ENCODE data around the gene RGR. TPM values are rescaled to one million over a fixed set of nuclear protein-coding genes. Genes with fewer than 3 reads are reported as not detected.

Gene RGR
- total and polyA plus RNA-seq, 4 experiments from 2014 or later = not detected

- DNase-seq = no peak
- ChIA-PET CTCF (ENCODE audit: partially characterized antibody) (interaction anchor here (1.0 to 6.9 kb wide), 3 partner anchors 15 to 66 kb away, joined by 3 to 75 read pairs (median 3); no protein-coding TSS in a partner anchor), POLR2A (ENCODE audit: partially characterized antibody) (interaction anchor here (1.0 kb wide), 1 partner anchor 69 kb away, joined by 3 read pairs; no protein-coding TSS in a partner anchor)
- Mint-ChIP-seq H3K4me3 (no peak overlapping the region), H3K27me3 (peaks cover 12 to 17% of the 10 kb centered on the region in 2 donors), H3K36me3 (no peaks in the 10 kb centered on the region), H3K9me3 (no peaks in the 10 kb centered on the region), H3K4me1 (peaks cover 0 to 2% (median 0%) of the 10 kb centered on the region in 4 donors), H3K27ac (no peak overlapping the region)
- Histone ChIP-seq H3K9me3 (ENCODE audit: control insufficient read depth in 1 of 2, low read length in 2 of 2) (no peaks in the 10 kb centered on the region), H3K27ac (ENCODE audit: low read depth, low read length) (no peak overlapping the region), H3K36me3 (ENCODE audit: insufficient read depth, low read length) (no peaks in the 10 kb centered on the region), H3K4me3 (ENCODE audit: low read length in 2 of 2) (no peak overlapping the region), H3K27me3 (ENCODE audit: insufficient read depth, low read length) (no peaks in the 10 kb centered on the region), H3K4me1 (ENCODE audit: insufficient read depth, low read length) (no peaks in the 10 kb centered on the region)
- intact Hi-C loops (cut with micrococcal nuclease) = no loop called here
Measured at GRCh38 chr10:84208023-84208422, 36.8 kb upstream of the RGR start.

- Histone ChIP-seq H3K4me1 (ENCODE audit: insufficient read depth, low read length) (no peaks in the 10 kb centered on the region), H3K4me3 (ENCODE audit: low read length in 2 of 2) (no peak overlapping the region), H3K27ac (ENCODE audit: low read depth, low read length) (no peak overlapping the region), H3K9me3 (ENCODE audit: control insufficient read depth in 1 of 2, low read length in 2 of 2) (no peaks in the 10 kb centered on the region), H3K36me3 (ENCODE audit: insufficient read depth, low read length) (no peaks in the 10 kb centered on the region), H3K27me3 (ENCODE audit: insufficient read depth, low read length) (no peaks in the 10 kb centered on the region)
- intact Hi-C loops (cut with micrococcal nuclease) = no loop called here
- DNase-seq = no peak
- Mint-ChIP-seq H3K36me3 (no peaks in the 10 kb centered on the region), H3K9me3 (peaks cover 0 to 1% (median 0%) of the 10 kb centered on the region in 8 donors), H3K27ac (peak overlapping the region in 1 of 7 donors; percentile 65), H3K4me3 (no peak overlapping the region), H3K27me3 (peaks cover 10 to 14% of the 10 kb centered on the region in 2 donors), H3K4me1 (peaks cover 0 to 2% (median under 1%) of the 10 kb centered on the region in 4 donors)
- ChIA-PET CTCF (ENCODE audit: partially characterized antibody) (interaction anchor here (1.3 to 1.6 kb wide), 2 partner anchors 9 to 63 kb away, joined by 5 read pairs; no protein-coding TSS in a partner anchor), POLR2A (ENCODE audit: partially characterized antibody) (no interaction called here)
Measured at GRCh38 chr10:84211566-84211965, 33.3 kb upstream of the RGR start.

GRCh38 chr10:84212014-84212413 is 32.8 kb upstream of the RGR start:
- Mint-ChIP-seq H3K4me3 (no peak overlapping the region), H3K27ac (no peak overlapping the region), H3K27me3 (peaks cover 7 to 11% of the 10 kb centered on the region in 2 donors), H3K36me3 (no peaks in the 10 kb centered on the region), H3K4me1 (peaks cover 0 to 2% (median under 1%) of the 10 kb centered on the region in 4 donors), H3K9me3 (peaks cover 0 to 1% (median 0%) of the 10 kb centered on the region in 8 donors)
- Histone ChIP-seq H3K27ac (ENCODE audit: low read depth, low read length) (no peak overlapping the region), H3K9me3 (ENCODE audit: control insufficient read depth in 1 of 2, low read length in 2 of 2) (no peaks in the 10 kb centered on the region), H3K27me3 (ENCODE audit: insufficient read depth, low read length) (no peaks in the 10 kb centered on the region), H3K4me3 (ENCODE audit: low read length in 2 of 2) (no peak overlapping the region), H3K4me1 (ENCODE audit: insufficient read depth, low read length) (no peaks in the 10 kb centered on the region), H3K36me3 (ENCODE audit: insufficient read depth, low read length) (no peaks in the 10 kb centered on the region)
- ChIA-PET POLR2A (ENCODE audit: partially characterized antibody) (no interaction called here), CTCF (ENCODE audit: partially characterized antibody) (interaction anchor here (1.3 to 1.6 kb wide), 2 partner anchors 10 to 63 kb away, joined by 5 read pairs; no protein-coding TSS in a partner anchor)
- intact Hi-C loops (cut with micrococcal nuclease) = no loop called here
- DNase-seq = no peak

GRCh38 chr10:84213076-84213475 is 31.8 kb upstream of the RGR start:
- no peaks in the 10 kb centered on the region for H3K9me3 ChIP-seq (ENCODE audit: control insufficient read depth in 1 of 2, low read length in 2 of 2)
- H3K36me3 ChIP-seq (ENCODE audit: insufficient read depth, low read length) = no peaks in the 10 kb centered on the region
- Mint-ChIP-seq H3K4me3 (no peak overlapping the region), H3K9me3 (peaks cover 0 to 1% (median 0%) of the 10 kb centered on the region in 8 donors), H3K27ac (no peak overlapping the region), H3K4me1 (peaks cover 0 to 2% (median under 1%) of the 10 kb centered on the region in 4 donors), H3K27me3 (peaks cover 3 to 11% of the 10 kb centered on the region in 2 donors), H3K36me3 (no peaks in the 10 kb centered on the region)
- intact Hi-C loops (cut with micrococcal nuclease) = no loop called here
- H3K27ac ChIP-seq (ENCODE audit: low read depth, low read length) = no peak overlapping the region
- no peaks in the 10 kb centered on the region for H3K27me3 ChIP-seq (ENCODE audit: insufficient read depth, low read length)
- H3K4me1 ChIP-seq (ENCODE audit: insufficient read depth, low read length) = no peaks in the 10 kb centered on the region
- no peak for DNase-seq
- ChIA-PET POLR2A (ENCODE audit: partially characterized antibody) (no interaction called here), CTCF (ENCODE audit: partially characterized antibody) (interaction anchor here (1.6 to 2.9 kb wide), 2 partner anchors 64 to 65 kb away, joined by 5 to 17 read pairs; no protein-coding TSS in a partner anchor)
- H3K4me3 ChIP-seq (ENCODE audit: low read length in 2 of 2) = no peak overlapping the region

GRCh38 chr10:84214046-84214572 is 30.7 kb upstream of the RGR start:
- H3K27ac Mint-ChIP-seq = no peak overlapping the region
- intact Hi-C loops (cut with micrococcal nuclease) = loop anchor here (2.0 kb wide), 1 partner anchor 65 kb away; no protein-coding TSS in a partner anchor

GRCh38 chr10:84214612-84215235 is 30.1 kb upstream of the RGR start:
- no peak overlapping the region for H3K27ac ChIP-seq (ENCODE audit: low read depth, low read length)
- ChIA-PET POLR2A (ENCODE audit: partially characterized antibody) (no interaction called here), CTCF (ENCODE audit: partially characterized antibody) (interaction anchor here (0.9 to 2.9 kb wide), 6 partner anchors 10 to 131 kb away, joined by 3 to 17 read pairs (median 3); no protein-coding TSS in a partner anchor)
- H3K4me1 ChIP-seq (ENCODE audit: insufficient read depth, low read length) = no peaks in the 10 kb centered on the region
- H3K27me3 Mint-ChIP-seq = peaks cover 5 to 10% of the 10 kb centered on the region in 2 donors
- no peaks in the 10 kb centered on the region for H3K36me3 Mint-ChIP-seq
- peaks cover 0 to 6% (median 0%) of the 10 kb centered on the region in 8 donors for H3K9me3 Mint-ChIP-seq
- no peaks in the 10 kb centered on the region for H3K27me3 ChIP-seq (ENCODE audit: insufficient read depth, low read length)
- no peaks in the 10 kb centered on the region for H3K9me3 ChIP-seq (ENCODE audit: control insufficient read depth in 1 of 2, low read length in 2 of 2)
- intact Hi-C loops (cut with micrococcal nuclease) = loop anchor here (2.0 kb wide), 1 partner anchor 66 kb away; no protein-coding TSS in a partner anchor
- peak overlapping the region in 1 of 7 donors; percentile 75 for H3K27ac Mint-ChIP-seq
- H3K4me3 Mint-ChIP-seq = peak overlapping the region in 2 of 8 donors; percentile 62 to 66
- H3K36me3 ChIP-seq (ENCODE audit: insufficient read depth, low read length) = no peaks in the 10 kb centered on the region
- H3K4me1 Mint-ChIP-seq = peaks cover 0 to 2% (median under 1%) of the 10 kb centered on the region in 4 donors
- DNase-seq = peak in 2 of 5 donors; percentile 17 to 40
- H3K4me3 ChIP-seq (ENCODE audit: low read length in 2 of 2) = no peak overlapping the region

More at GRCh38 chr10:84214046-84214572, 30.7 kb upstream of the RGR start:
- H3K9me3 ChIP-seq (ENCODE audit: control insufficient read depth in 1 of 2, low read length in 2 of 2) = no peaks in the 10 kb centered on the region
- peak overlapping the region in 2 of 8 donors; percentile 62 to 66 for H3K4me3 Mint-ChIP-seq
- H3K36me3 ChIP-seq (ENCODE audit: insufficient read depth, low read length) = no peaks in the 10 kb centered on the region
- H3K9me3 Mint-ChIP-seq = peaks cover 0 to 1% (median 0%) of the 10 kb centered on the region in 8 donors
- H3K4me1 Mint-ChIP-seq = peaks cover 0 to 2% (median under 1%) of the 10 kb centered on the region in 4 donors
- peaks cover 1 to 9% of the 10 kb centered on the region in 2 donors for H3K27me3 Mint-ChIP-seq
- H3K27me3 ChIP-seq (ENCODE audit: insufficient read depth, low read length) = no peaks in the 10 kb centered on the region
- no peaks in the 10 kb centered on the region for H3K36me3 Mint-ChIP-seq
- H3K27ac ChIP-seq (ENCODE audit: low read depth, low read length) = no peak overlapping the region
- no peak overlapping the region for H3K4me3 ChIP-seq (ENCODE audit: low read length in 2 of 2)
- no peak for DNase-seq
- POLR2A ChIA-PET (ENCODE audit: partially characterized antibody) = no interaction called here
- H3K4me1 ChIP-seq (ENCODE audit: insufficient read depth, low read length) = no peaks in the 10 kb centered on the region
- CTCF ChIA-PET (ENCODE audit: partially characterized antibody) = interaction anchor here (1.4 to 2.9 kb wide), 5 partner anchors 52 to 130 kb away, joined by 3 to 17 read pairs (median 3); no protein-coding TSS in a partner anchor

GRCh38 chr10:84216834-84217233 is 28.0 kb upstream of the RGR start:
- Mint-ChIP-seq H3K27me3 (peaks cover 9% of the 10 kb centered on the region in 2 donors), H3K36me3 (no peaks in the 10 kb centered on the region), H3K4me1 (peaks cover 0 to 2% (median under 1%) of the 10 kb centered on the region in 4 donors), H3K9me3 (peaks cover 0 to 6% (median 0%) of the 10 kb centered on the region in 8 donors), H3K27ac (no peak overlapping the region), H3K4me3 (no peak overlapping the region)
- no peaks in the 10 kb centered on the region for H3K4me1 ChIP-seq (ENCODE audit: insufficient read depth, low read length)
- ChIA-PET POLR2A (ENCODE audit: partially characterized antibody) (no interaction called here), CTCF (ENCODE audit: partially characterized antibody) (interaction anchor here (1.8 kb wide), 1 partner anchor 11 kb away, joined by 7 read pairs; no protein-coding TSS in a partner anchor)
- intact Hi-C loops (cut with micrococcal nuclease) = no loop called here
- H3K27ac ChIP-seq (ENCODE audit: low read depth, low read length) = no peak overlapping the region
- H3K36me3 ChIP-seq (ENCODE audit: insufficient read depth, low read length) = no peaks in the 10 kb centered on the region
- H3K27me3 ChIP-seq (ENCODE audit: insufficient read depth, low read length) = no peaks in the 10 kb centered on the region
- H3K9me3 ChIP-seq (ENCODE audit: control insufficient read depth in 1 of 2, low read length in 2 of 2) = no peaks in the 10 kb centered on the region
- DNase-seq = no peak
- H3K4me3 ChIP-seq (ENCODE audit: low read length in 2 of 2) = no peak overlapping the region

Data from CD4-positive, alpha-beta memory T cell (primary cell).